ENCODE measurements around the gene HLA-F. TPM values are rescaled to one million over a fixed set of nuclear protein-coding genes. Genes with fewer than 3 reads are reported as not detected.

Gene HLA-F
- polyA plus RNA-seq, 1 donor from 2014 or later, result 393 TPM

GRCh38 chr6:29708432-29709179 is 14.6 kb upstream of the HLA-F start:
- peak overlapping the region; percentile 6 to 89 (median 77) for H3K4me3 Mint-ChIP-seq
- peak overlapping the region in 2 of 3 donors; percentile 48 to 91 for H3K27ac Mint-ChIP-seq
- H3K9me3 Mint-ChIP-seq, result no peaks in the 10 kb centered on the region
- peaks cover 6% of the 10 kb centered on the region for H3K27me3 Mint-ChIP-seq
- H3K36me3 Mint-ChIP-seq, result no peaks in the 10 kb centered on the region
- peaks cover 15 to 19% (median 16%) of the 10 kb centered on the region in 3 donors for H3K4me1 Mint-ChIP-seq

- H3K4me1 Mint-ChIP-seq, result peaks cover 15 to 19% (median 16%) of the 10 kb centered on the region in 3 donors
- H3K27me3 Mint-ChIP-seq, result peaks cover 1% of the 10 kb centered on the region
Observed at GRCh38 chr6:29709188-29709587, 14.0 kb upstream of the HLA-F start.

GRCh38 chr6:29710281-29710941 is 12.8 kb upstream of the HLA-F start:
- Mint-ChIP-seq H3K27ac (no peak overlapping the region), H3K4me3 (no peak overlapping the region), H3K27me3 (peaks cover 1% of the 10 kb centered on the region), H3K4me1 (peaks cover 15 to 19% (median 16%) of the 10 kb centered on the region in 3 donors), H3K9me3 (no peaks in the 10 kb centered on the region), H3K36me3 (no peaks in the 10 kb centered on the region)

More at GRCh38 chr6:29709188-29709587, 14.0 kb upstream of the HLA-F start:
- H3K36me3 Mint-ChIP-seq, result no peaks in the 10 kb centered on the region
- no peaks in the 10 kb centered on the region for H3K9me3 Mint-ChIP-seq
- peak overlapping the region in 2 of 3 donors; percentile 13 to 91 for H3K27ac Mint-ChIP-seq
- H3K4me3 Mint-ChIP-seq, result peak overlapping the region; percentile 6 to 89 (median 77)

GRCh38 chr6:29720863-29721262 is 2.4 kb upstream of the HLA-F start:
- peak overlapping the region in 1 of 4 donors; percentile 20 for H3K4me3 Mint-ChIP-seq
- no peaks in the 10 kb centered on the region for H3K9me3 Mint-ChIP-seq
- peaks cover 15 to 17% (median 16%) of the 10 kb centered on the region in 3 donors for H3K4me1 Mint-ChIP-seq
- peaks cover 3% of the 10 kb centered on the region for H3K36me3 Mint-ChIP-seq
- no peak overlapping the region for H3K27ac Mint-ChIP-seq
- no peaks in the 10 kb centered on the region for H3K27me3 Mint-ChIP-seq

- Mint-ChIP-seq H3K27ac (peak overlapping the region; percentile 97 to 98 (median 98)), H3K4me1 (peaks cover 30 to 41% (median 31%) of the 10 kb centered on the region in 3 donors), H3K27me3 (no peaks in the 10 kb centered on the region), H3K36me3 (peaks cover 4% of the 10 kb centered on the region), H3K4me3 (peak overlapping the region; percentile 93 to 99 (median 98)), H3K9me3 (no peaks in the 10 kb centered on the region)
Observed at GRCh38 chr6:29723666-29724588, 693 bp downstream of the HLA-F start.

- peak overlapping the region; percentile 93 to 99 (median 98) for H3K4me3 Mint-ChIP-seq
- H3K9me3 Mint-ChIP-seq, result no peaks in the 10 kb centered on the region
- peaks cover 4% of the 10 kb centered on the region for H3K36me3 Mint-ChIP-seq
- H3K27me3 Mint-ChIP-seq, result no peaks in the 10 kb centered on the region
- peaks cover 31 to 48% (median 41%) of the 10 kb centered on the region in 3 donors for H3K4me1 Mint-ChIP-seq
- peak overlapping the region; percentile 97 to 98 (median 98) for H3K27ac Mint-ChIP-seq
Observed at GRCh38 chr6:29724937-29725869, 2.0 kb downstream of the HLA-F start.

GRCh38 chr6:29726001-29726400 is 2.8 kb downstream of the HLA-F start:
- Mint-ChIP-seq H3K4me3 (peak overlapping the region; percentile 93 to 99 (median 98)), H3K9me3 (no peaks in the 10 kb centered on the region), H3K36me3 (peaks cover 4% of the 10 kb centered on the region), H3K4me1 (peaks cover 32 to 55% (median 48%) of the 10 kb centered on the region in 3 donors), H3K27me3 (no peaks in the 10 kb centered on the region), H3K27ac (peak overlapping the region; percentile 53 to 97 (median 85))

- H3K4me1 Mint-ChIP-seq, result peaks cover 34 to 54% (median 51%) of the 10 kb centered on the region in 3 donors
- peak overlapping the region; percentile 52 to 97 (median 92) for H3K27ac Mint-ChIP-seq
- H3K36me3 Mint-ChIP-seq, result peaks cover 4% of the 10 kb centered on the region
- H3K27me3 Mint-ChIP-seq, result no peaks in the 10 kb centered on the region
- no peaks in the 10 kb centered on the region for H3K9me3 Mint-ChIP-seq
- H3K4me3 Mint-ChIP-seq, result peak overlapping the region; percentile 70 to 99 (median 90)
Observed at GRCh38 chr6:29726571-29727194, 3.4 kb downstream of the HLA-F start.

GRCh38 chr6:29727637-29728036 is 4.4 kb downstream of the HLA-F start:
- H3K27me3 Mint-ChIP-seq, result no peaks in the 10 kb centered on the region
- peaks cover 32 to 51% (median 46%) of the 10 kb centered on the region in 3 donors for H3K4me1 Mint-ChIP-seq
- no peaks in the 10 kb centered on the region for H3K9me3 Mint-ChIP-seq
- peaks cover 4% of the 10 kb centered on the region for H3K36me3 Mint-ChIP-seq
- H3K4me3 Mint-ChIP-seq, result peak overlapping the region in 1 of 4 donors; percentile 96
- H3K27ac Mint-ChIP-seq, result peak overlapping the region in 2 of 3 donors; percentile 88 to 97

GRCh38 chr6:29728173-29728874 is 5.1 kb downstream of the HLA-F start:
- Mint-ChIP-seq H3K36me3 (peaks cover 4% of the 10 kb centered on the region), H3K4me1 (peaks cover 32 to 51% (median 41%) of the 10 kb centered on the region in 3 donors), H3K4me3 (peak overlapping the region in 2 of 4 donors; percentile 42 to 96), H3K27ac (peak overlapping the region; percentile 42 to 97 (median 44)), H3K9me3 (no peaks in the 10 kb centered on the region), H3K27me3 (no peaks in the 10 kb centered on the region)

GRCh38 chr6:29728875-29729270 is 5.6 kb downstream of the HLA-F start:
- H3K27ac Mint-ChIP-seq, result peak overlapping the region in 1 of 3 donors; percentile 44

GRCh38 chr6:29729774-29730328 is 6.6 kb downstream of the HLA-F start:
- H3K9me3 Mint-ChIP-seq, result no peaks in the 10 kb centered on the region

More at GRCh38 chr6:29728875-29729270, 5.6 kb downstream of the HLA-F start:
- H3K4me3 Mint-ChIP-seq, result peak overlapping the region in 1 of 4 donors; percentile 96
- H3K27me3 Mint-ChIP-seq, result no peaks in the 10 kb centered on the region
- peaks cover 32 to 51% (median 41%) of the 10 kb centered on the region in 3 donors for H3K4me1 Mint-ChIP-seq
- no peaks in the 10 kb centered on the region for H3K9me3 Mint-ChIP-seq
- H3K36me3 Mint-ChIP-seq, result peaks cover 4% of the 10 kb centered on the region

More at GRCh38 chr6:29729774-29730328, 6.6 kb downstream of the HLA-F start:
- Mint-ChIP-seq H3K4me3 (peak overlapping the region in 2 of 4 donors; percentile 33 to 41), H3K27ac (peak overlapping the region in 1 of 3 donors; percentile 8), H3K36me3 (peaks cover 2% of the 10 kb centered on the region), H3K27me3 (no peaks in the 10 kb centered on the region), H3K4me1 (peaks cover 26 to 55% (median 41%) of the 10 kb centered on the region in 3 donors)

Measured in IgD-negative memory B cell (primary cell).